ENCODE data around the gene SLC39A5. TPM values are rescaled to one million over a fixed set of nuclear protein-coding genes. Genes with fewer than 3 reads are reported as not detected.
"Not testable (repeated sequence)": the region's sequence is repeated elsewhere in the genome, so short reads cannot be mapped to it uniquely, and the experiment has no call there.

The SLC39A5 gene
- total RNA-seq, 1 donor from 2014 or later: not detected

DNA sequence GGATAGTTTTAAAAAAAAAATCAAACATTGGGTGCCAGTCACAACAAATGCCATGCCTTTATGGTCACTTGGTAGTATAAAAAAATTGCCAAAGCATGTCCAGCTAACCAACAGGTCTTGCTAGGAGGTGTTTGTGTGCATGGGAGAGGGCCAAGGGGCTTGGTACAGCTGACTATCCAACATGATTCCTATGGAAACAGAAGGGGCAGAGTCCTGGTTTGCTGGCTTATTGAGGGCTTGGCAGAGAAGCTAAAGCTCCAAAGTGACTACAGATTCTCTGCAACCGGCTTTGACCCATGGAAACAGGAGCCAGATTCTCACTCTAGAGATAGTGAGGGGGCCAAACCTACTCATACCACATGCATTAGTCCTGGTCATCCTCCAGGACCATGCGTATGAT lies 42.6 kb downstream of the SLC39A5 start:
- DNase-seq (ENCODE audit: low read depth): not testable (repeated sequence)

DNA sequence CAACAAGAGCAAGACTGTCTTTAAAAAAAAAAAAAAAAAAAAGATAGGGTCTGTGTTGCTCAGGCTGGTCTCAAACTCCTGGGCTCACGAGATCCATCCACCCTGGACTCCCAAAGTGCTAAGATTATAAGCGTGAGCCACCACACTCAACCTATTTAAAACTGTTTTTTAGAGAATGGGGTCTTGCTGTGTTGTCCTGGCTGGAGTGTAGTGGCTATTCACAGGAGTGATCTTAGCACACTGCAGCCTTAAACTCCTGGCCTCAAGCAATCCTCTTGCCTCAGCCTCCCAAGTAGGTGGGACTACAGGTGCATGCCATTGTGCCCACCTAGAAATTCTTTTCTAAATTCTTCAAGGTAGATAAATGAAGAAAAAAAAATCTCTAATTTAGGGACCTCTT lies 44.4 kb downstream of the SLC39A5 start:
- DNase-seq (ENCODE audit: low read depth): no peak

DNA sequence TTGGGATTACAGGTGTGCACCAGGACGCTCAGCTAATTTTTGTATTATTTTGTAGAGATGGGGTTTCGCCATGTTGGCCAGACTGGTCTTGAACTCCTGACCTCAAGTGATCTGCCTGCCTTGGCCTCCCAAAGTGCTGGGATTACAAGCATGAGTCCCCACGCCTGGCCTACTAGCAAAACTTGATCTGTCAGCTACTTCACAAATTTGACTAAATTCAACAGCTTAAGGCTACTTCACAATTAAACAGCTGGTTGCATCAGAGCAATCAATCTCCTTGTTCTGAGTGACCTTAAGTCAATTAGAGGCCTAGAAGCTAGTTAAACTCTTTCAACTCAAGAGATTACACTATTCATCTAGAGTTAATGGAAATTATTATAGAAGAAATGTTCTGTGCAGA lies 49.1 kb downstream of the SLC39A5 start:
- DNase-seq (ENCODE audit: low read depth): no peak

- no peak for DNase-seq (ENCODE audit: low read depth)
Observed at GRCh38 chr12:56280849-56281248, 51.0 kb downstream of the SLC39A5 start.

DNA sequence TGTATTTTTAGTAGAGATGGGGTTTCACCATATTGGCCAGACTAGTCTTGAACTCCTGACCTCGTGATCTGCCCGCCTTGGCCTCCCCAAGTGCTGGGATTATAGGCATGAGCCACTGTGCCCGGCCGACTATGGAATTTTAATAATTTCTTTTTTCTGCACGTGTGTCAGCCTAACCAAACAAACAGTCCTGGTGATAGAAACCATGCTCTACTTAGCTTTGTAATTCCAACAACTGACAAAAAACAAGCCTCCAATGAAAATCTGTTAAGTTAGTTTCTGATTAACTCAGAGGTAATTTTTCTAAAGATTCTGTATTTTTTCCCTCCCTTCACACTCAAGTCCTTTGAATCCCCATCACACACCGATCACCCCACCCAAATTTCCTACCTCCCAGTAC lies 52.2 kb downstream of the SLC39A5 start:
- no peak for DNase-seq (ENCODE audit: low read depth)

- DNase-seq (ENCODE audit: low read depth): no peak
Observed at GRCh38 chr12:56282579-56282978, 52.7 kb downstream of the SLC39A5 start.

GRCh38 chr12:56284263-56284662 lies 54.4 kb downstream of the SLC39A5 start:
- DNase-seq (ENCODE audit: low read depth): not testable (repeated sequence)

DNA sequence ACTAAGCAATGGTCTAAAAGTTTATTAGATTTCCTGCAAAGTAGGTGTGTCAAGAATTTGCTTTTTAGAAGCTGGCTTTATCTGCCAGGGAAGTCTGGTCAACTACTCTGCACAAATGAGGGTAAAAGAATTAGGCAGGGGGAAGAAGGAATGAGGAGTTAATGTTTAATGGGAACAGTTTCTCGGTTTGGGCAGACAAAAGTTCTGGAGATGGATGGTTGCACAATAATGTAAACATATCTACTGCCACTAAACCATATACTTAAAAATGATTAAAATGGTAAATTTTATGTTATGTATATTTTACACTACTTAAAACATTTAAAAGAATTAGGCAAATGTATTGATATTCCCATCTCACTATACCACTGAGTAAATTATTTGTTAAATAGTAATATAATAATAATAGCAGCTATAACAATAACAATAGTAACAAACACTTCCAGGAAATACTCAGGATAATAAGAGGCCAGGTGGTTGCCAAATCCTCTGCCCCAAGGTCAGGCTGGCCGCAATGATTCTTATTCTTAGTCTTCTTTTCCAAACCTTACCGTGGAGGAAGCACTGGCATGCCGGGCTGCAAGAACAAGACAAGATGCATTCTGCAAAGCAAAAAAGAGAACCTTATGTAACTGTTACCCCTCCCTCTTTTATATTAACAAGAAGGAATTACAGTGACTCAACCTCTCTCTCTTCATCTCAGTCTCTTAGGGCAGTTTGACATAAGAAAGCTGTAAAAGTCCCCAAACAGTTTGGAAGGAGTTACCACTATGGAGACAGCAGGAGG lies 56.4 kb downstream of the SLC39A5 start:
- no peak for DNase-seq (ENCODE audit: low read depth)

Other genes with a start within 250 kb of the SLC39A5 start
- 14.0 and 15.8 TPM in 2 replicates for gene SUOX, start 232.8 kb upstream of the SLC39A5 start, total RNA-seq
- 1.1 and 3.0 TPM in 2 replicates for gene IKZF4, start 209.0 kb upstream of the SLC39A5 start, total RNA-seq
- gene RPS26, start 188.1 kb upstream of the SLC39A5 start, total RNA-seq: 451 and 1,430 TPM in 2 replicates
- 178 and 188 TPM in 2 replicates for gene ERBB3, start 149.9 kb upstream of the SLC39A5 start, total RNA-seq
- 233 and 241 TPM in 2 replicates for gene PA2G4, start 125.5 kb upstream of the SLC39A5 start, total RNA-seq
- gene RPL41, start 113.4 kb upstream of the SLC39A5 start, total RNA-seq: 1,498 and 1,992 TPM in 2 replicates
- gene ZC3H10, start 111.8 kb upstream of the SLC39A5 start, total RNA-seq: 4.9 and 5.5 TPM in 2 replicates
- gene ESYT1, start 101.8 kb upstream of the SLC39A5 start, total RNA-seq: 442 and 481 TPM in 2 replicates
- 3,936 and 4,339 TPM in 2 replicates for gene MYL6B, start 77.5 kb upstream of the SLC39A5 start, total RNA-seq
- 883 and 1,119 TPM in 2 replicates for gene MYL6, start 71.7 kb upstream of the SLC39A5 start, total RNA-seq
- 75.8 and 80.0 TPM in 2 replicates for gene SMARCC2, start 40.6 kb upstream of the SLC39A5 start, total RNA-seq
- 90.4 and 121 TPM in 2 replicates for gene RNF41, start 8.1 kb upstream of the SLC39A5 start, total RNA-seq
- 29.2 and 32.0 TPM in 2 replicates for gene NABP2, start 5.7 kb upstream of the SLC39A5 start, total RNA-seq
- gene ANKRD52, start 28.3 kb downstream of the SLC39A5 start, total RNA-seq: 31.3 and 31.8 TPM in 2 replicates
- gene COQ10A, start 36.9 kb downstream of the SLC39A5 start, total RNA-seq: 87.8 and 112 TPM in 2 replicates
- gene CS, start 70.3 kb downstream of the SLC39A5 start, total RNA-seq: 178 and 184 TPM in 2 replicates
- 83.1 and 92.9 TPM in 2 replicates for gene CNPY2, start 85.9 kb downstream of the SLC39A5 start, total RNA-seq
- 44.4 and 49.3 TPM in 2 replicates for gene PAN2, start 103.9 kb downstream of the SLC39A5 start, total RNA-seq
- gene IL23A, start 108.8 kb downstream of the SLC39A5 start, total RNA-seq: 0.51 TPM in 1 of 2 replicates, not detected in the other
- gene STAT2, start 130.1 kb downstream of the SLC39A5 start, total RNA-seq: 196 and 202 TPM in 2 replicates
- gene APOF, start 132.8 kb downstream of the SLC39A5 start, total RNA-seq: not detected in 2 replicates
- gene TIMELESS, start 219.4 kb downstream of the SLC39A5 start, total RNA-seq: 4.5 and 5.5 TPM in 2 replicates
- gene MIP, start 224.6 kb downstream of the SLC39A5 start, total RNA-seq: 0.24 TPM in 1 of 2 replicates, not detected in the other
- 2.1 and 2.4 TPM in 2 replicates for gene SPRYD4, start 238.5 kb downstream of the SLC39A5 start, total RNA-seq

All from myocyte (in vitro differentiated cells).